HG02610 (cell line): ENCODE results near the gene MPPED1.

Experiments
- ATAC-seq: cut with Tn5 transposase; IDR thresholded peaks from one replicate; pipeline ENCODE4 v1.9.1; 2021; ENCODE audit warnings: mild to moderate bottlenecking, moderate library complexity; ENCODE audit not compliant: unreplicated experiment

MPPED1 gene

DNA sequence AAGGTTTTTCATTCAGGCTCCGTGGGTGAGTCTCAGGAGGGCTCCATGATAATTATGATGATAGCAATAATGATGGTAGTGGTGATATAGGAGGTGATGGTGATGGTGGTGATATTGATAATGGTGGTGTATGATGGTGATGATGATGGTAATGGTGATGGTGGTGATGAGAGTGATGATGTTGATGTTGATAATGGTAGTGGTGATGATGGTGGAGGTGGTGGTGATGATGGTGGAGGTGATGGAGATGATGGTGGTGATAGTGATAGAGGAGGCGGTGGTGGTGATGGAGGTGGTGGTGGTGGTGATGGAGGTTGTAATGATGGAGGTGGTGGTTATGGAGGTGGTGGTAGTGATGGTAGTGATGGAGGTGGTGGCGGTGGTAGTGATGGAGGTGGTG lies 79.4 kb downstream of the MPPED1 start:
- ATAC-seq: no peak

DNA sequence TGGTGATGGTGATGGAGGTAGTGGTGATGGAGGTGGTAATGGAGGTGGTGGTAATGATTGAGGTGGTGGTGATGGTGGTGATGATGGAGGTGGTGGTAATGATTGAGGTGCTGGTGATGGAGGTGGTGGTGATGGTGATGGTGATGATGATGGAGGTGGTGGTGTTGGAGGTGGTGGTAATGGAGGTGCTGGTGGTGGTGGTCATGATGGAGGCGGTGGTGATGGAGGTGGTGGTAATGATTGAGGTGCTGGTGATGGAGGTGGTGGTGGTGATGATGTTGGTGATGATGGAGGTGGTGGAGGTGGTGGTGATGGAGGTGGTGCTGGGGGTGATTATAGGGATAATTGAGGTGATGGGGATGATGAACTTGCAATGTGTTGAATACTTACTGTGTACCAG lies 79.9 kb downstream of the MPPED1 start:
- no peak for ATAC-seq

DNA sequence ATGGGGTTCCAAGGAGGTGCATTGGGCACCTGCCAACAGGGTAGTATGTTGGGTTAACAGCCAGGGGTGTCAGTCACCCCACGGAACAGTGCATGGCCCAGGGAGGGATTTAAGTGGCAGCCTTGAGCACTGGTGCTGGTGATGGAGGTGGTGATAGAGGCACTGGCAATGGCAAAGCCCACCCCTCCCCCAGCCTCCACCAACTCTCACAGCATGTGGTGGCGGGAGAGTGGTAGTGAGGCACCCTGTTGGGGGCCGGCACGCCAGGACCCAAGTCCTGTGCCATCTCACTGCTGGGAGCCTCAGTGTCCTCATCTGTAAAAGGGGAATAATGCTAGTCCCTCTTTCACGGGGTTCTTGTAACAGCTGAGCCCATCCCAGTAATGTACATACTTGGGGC lies 81.5 kb downstream of the MPPED1 start:
- no peak for ATAC-seq

DNA sequence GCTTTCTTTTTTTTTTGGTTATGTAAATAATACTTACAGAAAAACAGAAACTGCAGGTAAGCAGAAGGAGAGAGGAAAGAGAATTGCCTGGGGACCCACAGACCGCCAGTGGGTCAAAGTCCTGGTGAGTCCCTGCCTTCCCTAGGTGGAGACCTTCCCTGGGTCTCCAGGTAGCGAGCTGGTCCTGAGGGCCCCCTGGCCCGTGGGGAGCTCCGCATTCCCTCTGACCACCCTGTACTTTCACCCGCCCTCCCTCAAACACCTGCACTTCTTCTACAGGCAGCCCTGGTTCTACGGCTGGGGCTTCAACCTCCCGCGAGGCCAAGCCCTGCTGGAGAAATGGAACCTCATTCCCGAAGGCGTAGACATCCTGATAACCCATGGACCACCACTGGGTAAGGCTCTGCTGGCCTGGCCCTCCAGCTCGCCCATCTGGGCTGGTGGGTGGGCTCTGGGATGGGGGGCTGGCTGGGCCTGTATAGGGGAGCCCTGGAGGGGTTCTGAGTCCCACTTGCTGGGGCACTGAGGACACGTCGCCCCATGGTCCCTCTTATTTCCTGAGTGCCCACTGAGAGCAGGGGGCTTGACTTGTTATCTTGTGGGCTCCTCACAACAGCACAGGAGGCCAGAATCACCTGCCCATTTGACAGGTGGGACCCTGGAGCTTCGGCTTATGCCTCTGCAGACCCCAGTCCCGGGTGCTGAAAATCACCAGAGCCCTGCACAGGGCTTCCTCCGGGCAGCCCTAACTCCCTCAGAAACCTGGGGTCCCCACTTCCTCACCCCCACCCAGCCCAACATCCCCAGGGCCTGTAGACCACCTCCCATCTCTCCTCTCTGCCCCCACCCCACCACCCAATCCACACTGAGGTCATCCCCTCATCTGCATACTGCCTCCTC lies 86.4 kb downstream of the MPPED1 start:
- no peak for ATAC-seq

DNA sequence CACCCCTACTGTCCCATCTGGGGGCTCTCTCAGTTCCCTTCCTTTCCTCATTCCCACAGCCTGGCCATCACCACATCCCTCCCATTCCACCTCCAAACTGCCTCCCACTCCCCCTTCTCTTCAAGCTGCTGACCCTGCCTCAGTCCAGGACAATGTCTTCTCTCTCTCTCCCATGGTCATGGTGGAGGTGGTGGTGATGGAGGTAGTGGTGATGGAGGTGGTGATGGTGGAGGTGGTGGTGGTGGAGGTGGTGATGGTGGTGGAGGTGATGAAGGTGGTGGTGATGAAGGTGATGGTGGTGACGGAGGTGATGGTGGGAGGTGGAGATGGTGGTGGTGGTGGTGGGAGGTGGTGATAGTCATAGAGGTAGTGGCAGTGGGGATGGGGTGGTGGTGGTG lies 87.0 kb downstream of the MPPED1 start:
- no peak for ATAC-seq

DNA sequence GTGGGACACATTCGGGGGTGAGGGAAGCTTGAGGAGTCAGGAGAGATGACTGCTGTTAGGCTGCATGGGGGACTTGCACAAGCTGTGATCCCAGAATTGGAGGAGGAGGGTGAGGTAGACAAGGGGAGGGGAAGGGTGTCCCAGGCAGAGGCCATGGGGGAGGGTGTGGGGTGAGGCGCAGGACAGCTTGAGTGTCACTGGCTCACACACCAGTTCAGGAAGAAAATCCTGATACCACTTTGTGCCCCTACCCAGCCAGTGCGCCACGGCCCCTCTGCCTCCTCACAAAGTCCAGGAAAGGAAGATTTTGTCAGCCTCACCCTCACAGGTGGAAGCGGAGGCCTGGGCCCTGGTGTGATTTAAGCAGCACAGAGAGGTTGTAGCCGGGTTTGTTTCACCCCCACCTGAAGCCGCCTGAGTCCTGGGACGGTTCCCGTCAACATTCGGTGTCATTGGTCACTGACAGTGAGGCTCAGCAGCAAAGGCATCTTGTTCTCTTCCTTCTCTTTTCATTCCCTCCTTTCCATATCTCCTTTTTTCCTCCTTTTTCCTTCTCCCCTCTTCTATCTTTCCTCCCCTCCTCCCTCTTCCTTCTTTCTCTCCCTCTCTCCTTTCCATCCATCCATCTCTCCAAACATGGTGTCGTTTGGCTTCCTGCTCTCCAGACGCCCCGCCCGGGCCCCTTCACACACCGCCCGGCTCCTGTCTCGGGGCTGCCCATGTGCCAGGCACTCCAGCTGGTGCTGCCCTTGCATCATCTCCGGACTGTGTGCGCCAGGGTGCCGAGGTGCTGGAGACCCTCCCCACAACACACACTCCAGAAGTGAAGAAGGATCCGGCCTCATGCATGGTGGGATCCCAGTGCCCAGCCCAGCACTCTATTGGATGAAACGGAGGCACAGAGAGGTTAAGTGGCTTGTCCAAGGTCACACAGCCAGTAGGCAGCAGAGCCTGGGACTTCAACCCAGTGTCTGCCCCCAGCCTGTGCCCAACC lies 89.3 kb downstream of the MPPED1 start:
- ATAC-seq: no peak

DNA sequence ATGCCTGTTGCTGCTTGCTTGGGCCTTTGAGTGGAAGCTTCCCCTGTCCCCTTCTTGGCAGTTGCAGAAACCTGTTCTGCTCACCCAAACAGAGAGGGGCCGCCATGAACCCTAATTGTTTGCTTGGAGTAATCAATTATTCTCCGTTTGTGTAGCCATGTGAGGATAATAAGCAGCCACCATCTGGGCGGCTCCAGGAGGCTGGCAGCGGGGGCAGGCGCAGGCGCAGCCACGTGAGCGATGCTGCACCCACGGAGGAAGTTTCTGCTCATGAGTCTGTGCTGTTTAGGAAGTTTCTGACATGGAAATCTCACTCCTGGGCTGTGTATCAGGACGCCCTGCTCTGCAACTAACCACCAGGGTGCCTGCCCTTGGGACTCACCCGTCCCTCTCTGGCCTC lies 90.1 kb downstream of the MPPED1 start:
- no peak for ATAC-seq

DNA sequence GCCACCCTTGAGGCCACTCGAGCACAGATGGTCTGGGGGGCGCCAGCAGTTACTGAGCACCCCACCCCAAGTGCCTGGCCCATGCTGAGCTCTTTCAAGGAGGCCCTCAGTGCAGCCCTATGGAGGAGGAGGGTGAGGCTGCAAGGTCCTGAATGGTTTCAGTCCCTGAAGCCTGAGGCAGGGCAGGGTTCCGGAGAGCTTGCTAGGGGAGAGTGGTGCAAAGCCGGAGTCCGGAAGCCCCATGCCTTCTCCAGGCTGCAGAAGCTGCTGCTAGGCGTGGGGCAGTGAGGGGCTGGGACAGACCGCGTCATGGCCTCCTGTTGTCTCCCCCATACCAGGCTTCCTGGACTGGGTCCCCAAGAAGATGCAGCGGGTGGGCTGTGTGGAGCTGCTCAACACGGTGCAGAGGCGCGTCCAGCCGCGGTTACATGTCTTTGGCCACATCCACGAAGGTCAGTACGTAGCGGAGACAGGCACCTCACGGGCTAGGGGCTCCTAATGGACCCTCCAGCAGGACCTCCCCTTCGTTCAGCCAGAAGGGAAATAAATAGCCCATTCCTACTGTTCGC lies 90.6 kb downstream of the MPPED1 start:
- no peak for ATAC-seq

DNA sequence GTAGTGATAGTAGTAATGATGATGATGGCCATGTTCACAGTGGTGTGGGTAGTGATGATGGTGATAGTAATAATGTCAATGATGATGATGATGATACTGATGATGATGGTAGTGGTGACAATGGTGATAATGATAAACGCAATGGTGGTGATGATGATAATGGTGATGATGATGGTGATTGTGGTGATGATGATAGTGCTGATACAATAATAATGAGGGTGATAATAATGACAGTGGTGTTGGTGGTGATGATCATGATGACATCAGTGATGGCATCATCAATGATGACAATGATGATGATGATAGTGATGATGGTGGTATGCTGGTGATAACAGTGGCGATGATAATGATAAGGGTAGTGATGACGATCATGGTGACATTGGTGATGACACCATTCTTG lies 92.3 kb downstream of the MPPED1 start:
- ATAC-seq: no peak

DNA sequence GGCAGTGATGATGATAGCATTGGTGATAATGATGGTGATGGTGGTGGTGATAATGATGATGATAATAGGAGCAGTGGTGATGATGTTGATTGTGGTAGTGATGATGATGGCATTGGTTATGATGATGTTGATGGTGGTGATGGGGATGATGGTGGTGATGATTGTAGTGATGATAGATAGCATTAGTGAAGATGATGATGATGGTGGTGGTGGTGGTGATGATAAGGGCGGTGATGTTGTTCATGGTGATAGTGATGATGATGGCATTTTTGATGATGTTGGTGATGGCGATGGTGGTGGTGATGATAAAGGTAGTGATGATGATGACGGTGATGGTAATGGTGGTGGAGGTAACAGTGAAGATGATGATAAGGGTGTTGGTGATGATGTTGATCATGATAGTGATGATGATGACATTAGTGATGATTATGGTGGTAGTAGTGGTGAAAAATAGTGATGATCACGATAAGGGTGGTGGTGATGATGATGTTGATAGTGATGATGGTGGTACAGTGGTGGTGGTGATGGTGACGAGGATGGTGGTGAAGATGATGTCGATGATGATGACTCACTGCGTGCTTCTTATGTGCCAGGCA lies 93.0 kb downstream of the MPPED1 start:
- ATAC-seq: no peak

DNA sequence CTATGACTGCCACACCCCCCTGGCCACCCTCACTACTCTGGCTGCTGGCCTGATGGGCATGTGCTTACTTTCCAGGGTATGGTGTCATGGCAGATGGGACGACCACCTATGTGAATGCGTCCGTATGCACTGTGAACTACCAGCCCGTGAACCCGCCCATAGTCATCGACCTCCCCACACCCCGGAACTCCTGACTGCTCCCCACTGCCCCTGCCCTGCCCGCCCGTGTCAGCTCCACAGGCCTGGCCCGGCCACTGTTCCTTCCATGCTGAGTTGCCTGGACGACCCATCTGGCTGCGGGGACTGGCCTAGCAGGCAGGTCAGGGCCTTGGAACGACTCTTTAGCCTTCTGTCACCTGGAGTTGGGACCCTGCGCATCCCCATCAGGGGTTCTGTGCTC lies 93.6 kb downstream of the MPPED1 start:
- no peak for ATAC-seq

DNA sequence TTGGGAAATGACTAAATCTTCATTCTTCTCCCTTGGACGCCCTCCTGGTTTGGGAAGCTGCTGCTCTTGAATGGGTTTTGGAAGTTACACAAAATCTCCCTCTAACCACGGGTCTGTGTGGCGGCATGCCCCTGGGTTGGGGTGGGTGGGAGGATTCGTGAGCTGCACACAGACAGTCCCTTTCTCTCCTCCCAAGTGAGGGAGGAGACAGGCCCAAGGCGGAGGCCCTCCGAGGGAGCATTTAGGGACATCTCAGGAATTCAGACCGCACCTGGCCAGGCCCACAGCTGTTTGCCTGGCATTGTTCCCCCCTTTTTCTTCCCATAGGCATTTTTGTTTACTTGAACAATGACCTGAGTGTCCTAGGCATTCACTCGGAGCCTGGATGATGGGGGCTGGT lies 94.1 kb downstream of the MPPED1 start:
- no peak for ATAC-seq

DNA sequence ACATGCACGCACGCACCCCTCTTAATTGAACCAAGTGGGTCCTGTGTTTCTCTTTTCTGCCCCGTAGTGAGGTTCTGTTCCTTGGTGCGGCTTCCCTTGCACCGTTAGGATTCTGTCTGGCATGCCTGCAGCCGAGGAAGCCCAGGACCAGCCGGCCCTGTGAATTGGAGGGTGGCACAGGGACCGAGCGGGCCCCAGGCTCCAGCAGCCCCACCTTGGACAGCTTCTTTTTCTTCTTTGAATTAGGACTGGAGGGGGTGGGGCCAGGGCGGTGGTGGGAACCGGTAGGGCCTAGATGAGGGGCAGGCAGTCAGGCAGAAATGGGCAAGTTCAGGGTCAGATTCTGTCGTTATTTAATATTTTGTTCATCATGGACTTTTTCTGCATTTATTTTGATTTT lies 94.7 kb downstream of the MPPED1 start:
- no peak for ATAC-seq

DNA sequence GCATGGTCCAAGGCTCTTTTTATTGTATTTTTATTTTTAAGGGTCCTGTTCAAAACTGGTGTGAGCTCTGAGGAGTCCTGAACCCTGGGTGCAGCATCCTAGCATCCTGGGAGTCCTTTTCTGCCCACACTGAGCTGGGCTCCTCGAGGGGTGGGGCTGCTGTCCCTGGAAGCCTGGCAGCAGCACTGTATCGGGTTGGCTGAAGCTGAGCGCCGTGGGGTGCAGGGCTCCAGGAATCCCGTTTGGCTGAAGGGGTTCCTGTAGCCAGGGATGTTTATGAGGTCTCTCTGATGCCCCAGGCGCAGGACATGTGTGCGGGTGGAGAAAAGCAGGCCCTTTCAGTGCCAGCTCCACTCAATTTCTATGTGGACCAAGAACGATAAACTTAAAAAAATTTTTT lies 95.4 kb downstream of the MPPED1 start:
- no peak for ATAC-seq

DNA sequence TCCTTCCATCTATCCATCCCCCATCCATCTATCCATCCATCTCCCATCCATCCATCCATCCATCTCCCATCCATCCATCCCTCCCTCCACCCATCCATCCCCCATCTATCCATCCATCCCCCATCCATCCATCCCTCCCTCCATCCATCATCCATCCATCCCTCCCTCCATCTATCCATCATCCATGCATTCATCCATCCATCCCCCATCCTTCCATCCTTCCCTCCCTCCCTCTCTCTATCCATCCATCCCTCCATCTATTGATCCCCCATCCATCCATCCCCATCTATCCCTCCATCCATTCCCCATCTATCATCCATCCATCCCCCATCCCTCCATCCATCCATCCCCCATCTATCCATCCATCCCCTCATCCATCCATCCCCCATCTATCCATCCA lies 96.7 kb downstream of the MPPED1 start:
- no peak for ATAC-seq

DNA sequence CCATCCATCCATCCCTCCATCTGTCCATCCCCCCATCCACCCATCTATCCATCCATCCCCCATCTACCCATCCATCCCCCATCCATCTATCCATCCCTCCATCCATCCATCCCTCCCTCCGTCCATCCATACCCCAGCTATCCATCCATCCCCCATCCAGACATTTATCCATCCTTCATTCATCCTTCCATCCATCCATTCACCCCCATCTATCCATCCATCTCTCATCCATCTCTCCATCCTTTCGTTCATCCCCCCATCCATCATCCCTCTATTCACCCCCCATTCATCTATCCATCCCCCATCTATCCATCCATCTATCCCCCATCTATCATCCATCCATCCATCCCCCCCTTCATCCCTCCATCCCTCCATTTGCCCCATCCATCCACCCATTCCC lies 97.5 kb downstream of the MPPED1 start:
- ATAC-seq: no peak

DNA sequence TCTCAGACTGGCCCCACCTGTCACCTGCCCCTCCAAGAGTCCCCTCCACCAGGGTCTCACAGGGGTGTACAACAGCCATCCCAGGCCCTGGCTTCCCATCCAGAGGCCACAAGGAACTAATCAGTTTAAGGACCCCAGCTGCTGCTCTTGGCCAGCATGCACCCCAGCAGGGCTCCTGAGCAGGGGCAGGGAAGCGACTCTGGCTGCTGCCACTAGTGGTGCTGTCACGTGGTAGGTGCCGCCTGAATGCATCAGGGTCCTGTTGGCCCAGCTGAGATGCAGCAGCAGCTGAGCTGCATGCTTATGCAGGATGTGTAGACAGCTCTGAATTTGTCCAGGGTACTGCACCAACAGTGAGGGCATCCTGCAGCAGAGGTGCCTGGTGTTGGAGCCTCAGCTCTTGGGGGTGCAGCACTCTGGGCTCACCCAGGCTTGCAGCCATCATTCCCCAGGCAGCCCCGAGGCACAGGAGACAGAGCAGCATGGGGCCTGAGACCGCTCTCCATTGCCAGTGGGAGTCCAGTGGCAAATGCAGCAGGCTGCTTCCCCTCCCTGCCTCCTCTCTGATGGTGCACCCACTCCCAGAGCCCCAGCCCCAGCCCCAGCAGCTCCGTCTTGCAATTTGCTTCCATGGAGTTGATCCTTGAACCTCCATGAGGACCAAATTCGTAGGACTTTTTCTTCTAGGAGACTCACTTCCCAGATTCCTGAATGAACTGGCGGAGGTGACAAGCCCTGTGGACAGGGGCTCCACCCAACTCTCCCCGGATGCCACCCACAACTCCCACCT lies 98.7 kb downstream of the MPPED1 start:
- no peak for ATAC-seq

DNA sequence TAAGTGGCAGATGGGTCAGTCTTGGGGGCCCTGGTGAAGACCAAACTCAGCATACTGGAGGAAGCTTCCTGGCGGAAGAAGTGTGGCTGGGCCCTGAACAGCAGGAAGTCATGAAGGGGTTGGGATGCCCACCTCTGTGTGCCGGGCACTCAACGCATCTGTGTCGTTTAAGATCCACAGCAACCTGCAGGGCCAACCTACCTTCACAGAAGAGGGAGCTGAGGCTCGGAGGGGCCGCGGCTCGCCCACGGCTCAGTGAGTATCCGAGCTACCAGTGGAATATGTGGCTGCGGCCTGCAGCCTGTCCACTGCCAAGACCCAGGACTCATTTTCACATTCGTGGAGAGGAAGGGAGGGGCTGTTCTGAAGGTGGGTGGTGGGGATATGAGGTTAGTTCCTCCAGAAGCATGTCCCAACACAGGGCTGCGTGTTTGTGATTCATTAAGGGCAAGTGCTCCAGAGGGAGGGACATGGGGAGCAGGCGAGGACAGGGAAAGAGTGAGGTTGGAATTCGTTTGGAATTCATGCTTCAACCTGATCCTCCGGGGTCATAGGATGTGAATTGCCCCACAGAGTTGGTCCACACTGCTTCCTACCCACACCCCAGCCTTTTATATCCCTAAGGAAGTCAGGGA lies 99.6 kb downstream of the MPPED1 start:
- no peak for ATAC-seq

DNA sequence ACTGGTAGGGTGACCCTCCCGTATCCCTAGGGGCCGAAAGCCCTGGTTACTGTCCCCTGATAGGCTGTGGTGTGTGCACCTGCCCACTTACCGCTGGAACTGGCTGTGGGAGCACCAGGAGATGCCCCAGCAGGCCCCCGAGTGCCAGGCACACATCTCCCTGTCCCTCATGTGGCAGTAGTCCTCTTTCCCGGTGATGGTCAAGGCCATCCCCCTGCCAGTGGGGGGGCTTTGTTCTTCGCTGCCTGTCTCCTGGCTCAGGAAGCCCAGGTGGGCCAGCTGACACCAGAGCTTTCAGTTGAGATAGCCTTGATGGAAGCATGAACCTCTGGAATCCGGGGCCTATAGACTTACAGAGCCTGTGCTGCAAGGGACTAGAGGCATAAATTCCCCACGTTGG lies 100.5 kb downstream of the MPPED1 start:
- no peak for ATAC-seq
